NCI-H2081 (cell line): Measurements from ENCODE around the gene PCDHGA4.
"Not testable (repeated sequence)": the region's sequence is repeated elsewhere in the genome, so short reads cannot be mapped to it uniquely, and the experiment has no call there.

Source experiments
- DNase-seq, 2 experiments: peaks; one replicate each; lab custom pipeline; 2025; lab: John Stamatoyannopoulos, UW

PCDHGA4 gene

DNA sequence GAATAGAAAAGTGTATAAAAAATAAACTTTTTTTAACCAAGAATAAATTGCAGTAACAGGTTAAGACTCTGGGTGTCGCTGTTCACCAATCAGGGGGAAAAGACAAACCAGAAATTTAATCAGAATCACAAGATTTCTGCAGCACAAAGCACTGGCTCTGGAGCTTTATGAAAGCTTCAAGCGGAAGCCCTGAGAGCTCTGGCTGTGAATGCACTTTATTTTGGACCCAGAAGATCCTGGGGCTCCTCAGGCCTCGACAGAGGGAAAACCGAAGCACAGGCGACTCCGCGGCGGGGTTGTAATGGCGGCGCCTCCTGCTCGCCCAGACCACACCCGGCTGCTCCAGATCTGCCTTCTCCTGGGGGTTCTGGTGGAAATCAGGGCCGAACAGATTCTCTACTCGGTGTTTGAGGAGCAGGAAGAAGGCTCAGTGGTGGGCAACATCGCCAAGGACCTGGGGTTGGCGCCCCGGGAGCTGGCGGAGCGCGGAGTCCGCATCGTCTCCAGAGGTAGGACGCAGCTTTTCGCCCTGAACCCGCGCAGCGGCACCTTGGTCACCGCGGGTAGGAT is at the start of gene PCDHGA4:
PCDHGA4 (plus strand) TSS at position 122 of the 570 bp plus-strand sequence; CDS start at position 209, 87 bp downstream.
- DNase-seq, result no peak

- DNase-seq, result no peak
These were observed 48.2 kb upstream of the PCDHGA4 start for GRCh38 chr5:141306630-141307029.

GRCh38 chr5:141313711-141314110 is 41.1 kb upstream of the PCDHGA4 start:
- DNase-seq, result no peak

GRCh38 chr5:141316963-141317362 is 37.9 kb upstream of the PCDHGA4 start:
- not testable (repeated sequence) for DNase-seq

DNA sequence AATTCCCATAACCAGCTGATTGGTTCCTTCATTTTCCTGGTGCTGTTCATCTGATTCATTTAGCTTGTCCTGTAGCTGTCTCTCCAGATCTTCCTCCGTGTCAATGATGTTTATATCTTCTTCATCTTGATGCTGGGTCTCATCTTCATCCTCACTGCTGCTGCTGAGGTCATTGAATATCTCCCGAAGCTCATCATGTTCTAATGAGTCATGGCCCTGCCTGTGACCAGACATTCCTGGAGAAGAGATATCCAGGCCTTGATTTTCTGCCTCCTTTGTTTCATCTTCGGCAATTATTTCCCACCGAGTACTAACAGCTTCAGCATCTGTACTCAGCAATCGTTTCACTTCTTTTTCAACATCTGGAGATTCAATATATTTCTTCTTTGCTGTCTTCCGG is 35.6 kb upstream of the PCDHGA4 start:
- no peak for DNase-seq

DNA sequence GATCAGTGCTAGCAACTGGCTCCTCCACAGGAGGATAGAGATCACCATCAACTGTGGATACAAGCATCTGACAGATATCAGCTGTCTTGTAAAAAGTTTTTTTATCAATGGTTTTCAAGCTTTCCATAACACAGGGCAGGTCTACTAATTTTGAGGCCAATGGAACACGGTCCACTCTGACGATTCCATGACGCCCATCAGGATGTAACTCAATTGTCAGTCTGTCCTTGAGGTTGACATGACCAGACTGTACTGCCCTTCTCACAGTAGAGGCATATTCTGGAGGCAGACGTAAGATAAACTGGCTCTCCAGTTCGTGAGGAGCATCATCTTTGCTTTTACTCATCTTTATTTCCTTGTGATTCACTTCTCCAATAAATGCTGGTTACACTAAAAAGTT is 35.1 kb upstream of the PCDHGA4 start:
- no peak for DNase-seq

DNA sequence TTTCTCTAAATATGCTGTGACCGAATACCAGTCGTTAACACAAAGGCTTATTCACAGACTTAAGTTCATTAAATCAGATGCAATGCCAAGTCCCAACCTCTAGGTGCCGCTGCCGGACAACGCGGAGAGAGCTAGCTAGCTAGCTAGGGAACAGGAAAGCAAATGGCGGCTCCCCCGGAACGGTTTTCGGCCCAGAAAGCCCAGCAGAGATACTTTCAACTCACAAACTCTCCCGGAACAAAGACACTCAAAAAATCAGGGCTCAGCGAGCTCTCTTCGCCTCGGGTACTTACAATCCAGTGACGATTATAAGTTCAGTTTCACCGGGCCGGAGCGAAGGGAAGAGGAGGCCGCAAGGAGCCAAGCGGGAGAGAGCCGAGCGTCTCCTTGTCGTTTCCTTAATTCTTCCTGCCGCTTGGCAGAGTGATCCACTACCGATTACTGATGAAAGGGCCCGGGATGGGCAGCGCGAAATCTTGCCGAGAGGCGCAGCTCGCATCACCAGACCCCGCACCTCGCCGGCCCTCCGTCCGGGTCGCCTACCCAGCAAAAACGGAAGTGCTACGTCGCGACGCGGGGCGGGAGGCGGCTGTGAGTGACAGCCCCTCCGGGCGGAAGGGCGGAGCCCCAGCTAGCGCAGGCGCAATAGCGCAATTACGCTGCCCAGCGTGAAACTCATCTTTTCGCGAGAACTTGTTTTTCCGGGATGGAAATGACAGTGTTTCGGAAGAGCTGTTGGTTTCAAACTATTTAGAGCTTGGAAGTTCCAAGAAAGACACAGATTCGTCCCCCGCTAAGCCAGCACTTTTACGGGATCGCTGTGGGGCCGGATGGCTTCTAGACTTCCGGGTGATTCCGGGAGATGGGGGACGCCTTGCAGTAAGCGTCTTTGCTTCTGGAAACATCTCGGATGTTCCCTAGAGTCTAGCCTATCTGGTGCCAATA is 34.3 kb upstream of the PCDHGA4 start, which contains the start of gene TAF7:
TAF7 (minus strand) TSS at position 560 of the 945 bp plus-strand sequence. CDS start 740 bp downstream, outside the sequence.
- peak; percentile 85 to 86 for DNase-seq

DNA sequence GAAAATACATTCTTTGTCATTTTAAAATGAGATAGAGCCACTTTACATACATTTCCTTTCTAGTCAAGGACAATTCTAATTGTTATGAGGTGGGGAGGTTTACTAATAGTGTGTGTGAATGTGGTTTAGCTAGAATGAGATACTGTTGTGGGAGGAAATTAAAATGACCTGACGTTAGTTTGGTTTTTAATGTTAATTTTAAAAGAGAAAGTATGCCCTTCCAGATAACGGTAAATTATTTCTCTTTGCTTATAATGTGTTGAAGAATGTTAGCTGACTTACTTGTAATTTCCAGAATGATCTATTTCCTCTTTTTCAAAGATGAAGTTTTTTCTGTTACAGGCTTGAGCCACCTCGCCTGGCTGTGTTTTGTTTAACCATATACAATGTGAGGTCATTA is 32.6 kb upstream of the PCDHGA4 start:
- DNase-seq, result no peak

GRCh38 chr5:141326088-141326854 is 28.6 kb upstream of the PCDHGA4 start:
- DNase-seq, result peak; percentile 75 to 82

DNA sequence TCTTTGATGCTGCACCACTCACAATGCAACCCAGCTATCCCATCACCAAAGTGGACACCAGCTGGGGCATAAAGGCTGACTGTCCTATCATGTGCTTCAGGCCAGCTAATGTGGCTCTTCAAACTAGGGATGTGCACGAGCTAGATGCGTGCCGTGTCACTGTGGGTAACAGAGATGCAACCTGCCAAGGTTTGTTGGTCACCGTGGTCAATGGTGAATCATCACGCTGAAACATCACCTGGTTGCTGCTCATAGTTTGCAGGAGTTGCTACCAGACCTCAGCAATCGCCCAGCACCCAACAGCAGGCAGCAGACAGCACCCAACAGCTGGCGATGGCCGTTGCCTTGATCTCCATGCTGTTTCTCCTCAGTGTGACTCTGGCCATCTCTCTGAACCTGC is 26.6 kb upstream of the PCDHGA4 start:
- DNase-seq, result no peak

- DNase-seq, result no peak
These were observed 24.3 kb upstream of the PCDHGA4 start, which contains the start of gene PCDHGA1 for GRCh38 chr5:141330299-141331080. Gene PCDHGA1 (plus strand): TSS chr5:141330514.

DNA sequence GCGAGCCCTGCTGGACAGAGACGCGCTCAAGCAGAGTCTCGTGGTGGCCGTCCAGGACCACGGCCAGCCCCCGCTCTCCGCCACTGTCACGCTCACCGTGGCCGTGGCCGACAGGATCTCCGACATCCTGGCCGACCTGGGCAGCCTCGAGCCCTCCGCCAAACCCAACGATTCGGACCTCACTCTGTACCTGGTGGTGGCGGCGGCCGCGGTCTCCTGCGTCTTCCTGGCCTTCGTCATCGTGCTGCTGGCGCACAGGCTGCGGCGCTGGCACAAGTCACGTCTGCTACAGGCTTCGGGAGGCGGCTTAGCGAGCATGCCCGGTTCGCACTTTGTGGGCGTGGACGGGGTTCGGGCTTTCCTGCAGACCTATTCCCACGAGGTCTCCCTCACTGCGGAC is 22.2 kb upstream of the PCDHGA4 start:
- not testable (repeated sequence) for DNase-seq

- DNase-seq, result no peak
These were observed 16.1 kb upstream of the PCDHGA4 start, which contains the start of gene PCDHGA2 for GRCh38 chr5:141338538-141339306. Gene PCDHGA2 (plus strand): TSS chr5:141338760.

GRCh38 chr5:141340781-141341354 is 14.0 kb upstream of the PCDHGA4 start:
- not testable (repeated sequence) for DNase-seq

DNA sequence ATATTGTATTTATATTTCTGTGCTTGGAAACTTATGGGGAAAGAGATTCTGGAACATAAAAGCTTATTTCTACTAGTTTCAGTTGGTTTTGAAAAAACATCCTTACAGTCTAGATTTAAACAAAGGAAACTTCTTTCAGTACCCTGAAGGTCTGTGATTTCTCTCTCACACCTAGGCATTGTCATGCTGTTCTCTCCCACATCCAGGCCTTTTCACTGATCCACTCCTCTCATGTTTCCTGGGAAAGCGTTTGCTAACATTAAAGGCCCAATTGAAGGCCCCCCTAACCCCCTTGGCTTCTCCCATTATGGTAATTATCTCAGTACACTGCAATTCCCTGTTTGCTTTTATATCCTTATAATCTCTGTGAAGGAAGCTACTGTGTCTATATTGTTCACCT is 12.0 kb upstream of the PCDHGA4 start:
- no peak for DNase-seq

GRCh38 chr5:141343242-141343952 is 11.4 kb upstream of the PCDHGA4 start, which contains the start of gene PCDHGA3:
Gene PCDHGA3 (plus strand): TSS chr5:141343829. CDS start chr5:141344034, 205 bp downstream.
- DNase-seq, result no peak

- DNase-seq, result no peak
These were observed 10.8 kb upstream of the PCDHGA4 start for GRCh38 chr5:141343953-141344463.

DNA sequence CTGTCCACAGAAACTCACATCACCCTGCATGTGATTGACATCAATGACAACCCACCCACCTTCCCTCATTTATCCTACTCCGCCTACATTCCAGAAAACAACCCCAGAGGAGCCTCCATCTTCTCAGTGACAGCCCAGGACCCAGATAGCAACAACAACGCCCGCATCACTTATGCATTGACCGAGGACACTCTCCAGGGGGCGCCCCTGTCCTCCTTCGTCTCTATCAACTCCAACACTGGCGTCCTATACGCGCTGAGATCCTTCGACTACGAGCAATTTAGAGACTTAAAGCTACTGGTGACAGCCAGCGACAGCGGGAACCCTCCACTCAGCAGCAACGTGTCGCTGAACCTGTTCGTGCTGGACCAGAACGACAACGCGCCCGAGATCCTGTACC is 9.5 kb upstream of the PCDHGA4 start:
- no peak for DNase-seq

DNA sequence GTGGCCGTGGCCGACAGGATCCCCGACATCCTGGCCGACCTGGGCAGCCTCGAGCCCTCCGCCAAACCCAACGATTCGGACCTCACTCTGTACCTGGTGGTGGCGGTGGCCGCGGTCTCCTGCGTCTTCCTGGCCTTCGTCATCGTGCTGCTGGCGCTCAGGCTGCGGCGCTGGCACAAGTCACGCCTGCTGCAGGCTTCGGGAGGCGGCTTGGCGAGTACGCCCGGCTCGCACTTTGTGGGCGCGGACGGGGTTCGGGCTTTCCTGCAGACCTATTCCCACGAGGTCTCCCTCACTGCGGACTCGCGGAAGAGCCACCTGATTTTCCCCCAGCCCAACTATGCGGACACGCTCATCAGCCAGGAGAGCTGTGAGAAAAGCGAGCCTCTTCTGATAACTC is 8.8 kb upstream of the PCDHGA4 start:
- DNase-seq, result not testable (repeated sequence)
